GM21528 (cell line): Measurements from ENCODE around the gene BSND.

Experiments used
- ATAC-seq: cut with Tn5 transposase; IDR thresholded peaks from one replicate; pipeline ENCODE4 v1.9.1; 2021; ENCODE audit warnings: mild to moderate bottlenecking, moderate library complexity; ENCODE audit not compliant: unreplicated experiment, low FRiP score

The BSND gene

DNA sequence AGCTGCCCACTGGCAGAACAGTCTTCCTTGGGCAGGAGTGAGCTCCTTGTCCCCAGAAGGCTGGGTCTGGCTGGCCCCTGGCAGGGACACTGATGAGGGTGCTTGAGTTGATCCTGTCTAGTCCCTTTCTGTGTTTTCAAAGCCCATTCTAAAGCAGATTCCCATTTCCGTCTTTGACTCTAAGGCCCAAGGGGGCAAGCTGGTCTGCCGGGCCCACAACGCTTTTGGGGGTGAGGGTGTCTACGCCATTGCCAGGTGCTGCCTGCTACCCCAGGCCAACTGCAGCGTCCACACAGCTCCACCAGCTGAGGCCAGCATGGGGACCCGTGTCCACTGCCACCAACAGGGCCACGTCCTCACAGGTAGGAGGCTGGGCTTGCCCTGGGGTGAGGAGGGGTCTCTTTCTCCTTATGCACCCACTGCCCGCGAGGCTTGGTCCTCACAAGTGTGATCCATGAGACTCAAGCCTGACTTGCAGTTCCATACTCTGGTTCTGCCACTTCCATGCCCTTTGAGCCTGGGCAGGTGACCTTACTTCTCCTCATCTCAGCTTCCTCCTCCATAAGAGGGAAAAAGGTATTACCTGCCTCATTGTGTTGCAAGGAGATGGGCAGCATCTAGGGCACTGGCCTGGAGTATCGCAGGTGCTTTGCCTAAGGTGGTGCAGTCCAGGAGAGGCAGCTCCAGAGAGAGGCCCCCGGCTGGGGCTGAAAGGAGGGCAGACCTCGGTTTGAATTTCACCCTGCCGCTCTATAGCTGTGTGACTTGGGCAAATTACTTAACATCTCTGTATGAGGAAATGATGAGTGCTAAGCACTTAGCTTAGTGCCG lies 60.8 kb downstream of the BSND start:
- no peak for ATAC-seq

DNA sequence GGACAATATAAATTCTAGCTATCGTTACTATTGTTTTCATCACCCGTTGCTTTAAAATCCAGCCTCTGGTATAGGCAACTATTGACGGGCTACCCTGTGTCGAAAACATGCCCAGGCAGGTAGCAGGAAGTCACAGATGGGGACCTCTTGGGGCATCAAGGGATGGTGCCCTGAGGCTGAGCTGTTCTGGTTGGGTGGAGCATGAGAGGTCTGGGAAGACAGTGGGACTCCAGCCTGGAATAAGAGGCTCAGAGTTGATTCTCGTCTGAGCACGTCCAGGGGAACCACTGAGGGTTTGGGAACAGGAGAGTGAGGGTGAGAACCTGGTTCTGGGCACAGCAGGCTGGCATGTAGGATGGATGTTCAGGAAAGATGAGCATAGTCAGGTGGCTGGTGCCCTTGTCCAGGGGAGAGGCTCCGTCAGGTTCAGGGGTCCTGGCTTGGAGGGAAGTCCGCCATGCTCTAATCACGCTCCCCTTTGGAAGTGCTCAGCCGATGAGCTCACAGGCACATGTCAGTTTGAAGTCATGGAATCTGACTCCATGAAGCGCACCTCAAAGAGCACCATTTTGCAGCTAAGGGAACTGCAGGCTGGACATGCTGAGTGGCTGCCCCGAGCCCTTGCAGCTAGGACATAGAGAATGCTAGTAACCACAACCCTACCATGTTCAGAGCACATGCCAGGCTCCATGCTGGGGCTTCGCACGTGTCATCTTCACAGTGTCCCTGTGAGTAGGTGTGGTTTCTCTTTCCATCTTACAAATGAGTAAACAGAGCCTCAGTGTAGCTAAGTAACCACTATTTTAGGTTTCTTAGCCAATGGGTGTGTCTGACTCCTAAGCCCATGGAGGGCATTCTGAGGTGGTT lies 61.6 kb downstream of the BSND start:
- ATAC-seq = no peak

GRCh38 chr1:55061000-55061705 lies 62.4 kb downstream of the BSND start:
- ATAC-seq = no peak
